Vagina (tissue), 2 donors: ENCODE measurements around the gene SOX14.

Experiments used
- CTCF ChIP-seq, 3 experiments: fragments of 450-650 bp in 2 of 3; fragments of 200-600 bp in 1 of 3; sonication (generic) in 1 of 3; IDR thresholded peaks; one replicate each; pipeline ENCODE4 v1.5.1; 2017 to 2019; ENCODE audit warnings: antibody characterized with exemption in 3 of 3, mild to moderate bottlenecking in 2 of 3, moderate library complexity in 2 of 3
- POLR2A ChIP-seq, 2 donors: fragments of 450-650 bp; IDR thresholded peaks; one replicate each; pipeline ENCODE4 v1.6.1; 2017; ENCODE audit warnings: antibody characterized with exemption in 2 of 2, mild to moderate bottlenecking in 2 of 2, moderate library complexity in 2 of 2
- POLR2AphosphoS5 ChIP-seq, 2 donors: sonication (generic); formaldehyde crosslinking; IDR thresholded peaks; one replicate each; pipeline ENCODE4 v1.9.0; 2017; ENCODE audit warnings: antibody characterized with exemption in 2 of 2, mild to moderate bottlenecking in 2 of 2, low read depth in 1 of 2; ENCODE audit not compliant: insufficient read depth in 1 of 2

- no peak for TF ChIP-seq CTCF (IDR thresholded peaks at IDR 0.05)
- TF ChIP-seq POLR2A (IDR thresholded peaks at IDR 0.05), result no peak
- no peak for TF ChIP-seq POLR2AphosphoS5 (IDR thresholded peaks at IDR 0.05; ENCODE audit: insufficient read depth in 1 of 2, low read depth in 1 of 2)
Measured at GRCh38 chr3:137772214-137772955, 8.3 kb downstream of the SOX14 start.
